Inflammatory macrophage treated with lipopolysaccharide for 4 hours (primary cell): ENCODE results near the gene FAM20A.
A peak's percentile ranks its signal among the peaks of the same experiment; 100 is the strongest.

Experiments
- DNase-seq: peaks from one replicate; pipeline ENCODE4 v3.0.0-alpha.2; 2020

FAM20A gene

DNA sequence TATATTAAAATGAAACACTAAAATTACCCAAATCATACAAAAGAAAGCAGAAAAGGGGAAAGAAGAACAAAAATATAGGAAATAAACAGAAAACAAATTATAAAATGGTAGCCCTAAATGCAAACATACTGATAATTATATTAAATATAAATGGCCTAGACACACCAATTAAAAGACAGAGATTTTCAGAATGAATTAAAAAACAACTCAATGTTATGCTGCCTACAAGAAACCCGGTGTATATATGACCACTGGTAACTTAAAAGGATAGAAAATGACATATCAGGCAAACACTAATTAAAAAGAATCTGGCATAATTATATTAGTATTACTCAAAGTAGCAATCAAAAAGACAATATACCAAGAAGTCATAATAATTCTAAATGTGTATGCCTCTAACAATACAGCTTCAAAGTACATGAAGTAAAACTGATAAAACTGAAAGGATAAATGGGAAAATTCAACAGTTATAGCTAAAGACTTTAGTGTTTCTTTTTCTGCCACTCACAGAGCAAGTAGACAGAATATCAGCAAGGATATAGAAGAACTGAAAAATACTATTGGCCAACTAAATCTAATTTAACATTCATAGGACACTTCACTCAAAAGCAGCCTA is 7.5 kb upstream of the FAM20A start:
- no peak for DNase-seq

DNA sequence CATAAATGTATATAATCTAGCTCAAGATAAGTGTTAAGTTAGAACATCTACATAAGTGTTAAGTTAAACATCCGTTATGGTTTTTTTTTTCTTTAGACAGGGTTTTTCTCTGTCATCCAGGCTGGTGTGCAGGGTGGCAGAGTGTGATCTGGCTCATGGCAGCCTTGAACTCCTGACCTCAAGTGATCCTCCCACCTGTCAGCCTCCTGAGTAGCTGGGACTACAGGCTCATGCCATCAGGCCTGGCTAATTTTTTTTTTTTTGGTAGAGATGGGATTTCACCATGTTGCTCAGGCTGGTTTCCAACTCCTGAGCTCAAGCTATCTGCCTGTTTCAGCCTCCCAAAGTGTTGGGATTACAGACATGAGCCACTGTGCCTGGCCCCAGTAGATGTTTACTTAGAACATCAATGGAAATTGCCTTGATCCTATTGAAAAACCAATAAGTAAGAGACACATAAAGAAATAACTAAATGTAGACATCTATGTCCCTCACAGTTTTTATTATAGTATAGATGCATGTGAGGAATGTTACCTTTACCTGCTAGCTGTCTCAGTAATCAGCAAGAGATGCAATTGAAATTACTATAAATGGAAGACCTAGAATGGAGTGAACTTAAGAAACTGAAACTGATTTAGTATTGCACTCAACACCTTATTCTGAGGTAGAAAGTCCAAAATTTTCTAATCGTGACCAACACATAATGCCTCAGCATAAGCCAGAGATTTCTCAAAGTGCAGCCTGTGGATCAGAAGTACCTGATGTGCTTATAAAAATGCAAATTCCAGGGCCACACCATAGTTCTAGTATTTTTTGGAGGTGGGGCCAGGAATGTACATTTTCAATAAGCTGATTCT is 5.5 kb upstream of the FAM20A start:
- DNase-seq: no peak

DNA sequence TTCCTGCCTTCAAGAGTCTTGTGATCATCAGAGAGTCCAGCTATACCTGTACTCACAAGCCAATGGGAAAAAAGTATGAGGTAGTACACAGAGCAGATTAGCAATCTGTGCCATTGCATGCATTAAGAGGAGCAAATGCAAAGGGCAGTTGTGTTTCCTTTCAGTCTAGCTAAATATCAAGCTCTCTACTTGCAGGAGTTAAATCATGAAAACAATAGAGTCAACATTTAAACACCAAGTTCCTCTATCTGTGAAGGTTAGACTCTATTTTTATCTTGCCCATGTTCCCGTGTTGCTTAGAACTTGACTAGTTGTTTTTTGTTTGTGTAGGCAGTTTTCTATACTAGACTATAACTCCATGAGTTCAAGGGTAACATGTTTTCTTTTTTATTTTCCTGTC is 4.7 kb upstream of the FAM20A start:
- DNase-seq: peak; percentile 24

DNA sequence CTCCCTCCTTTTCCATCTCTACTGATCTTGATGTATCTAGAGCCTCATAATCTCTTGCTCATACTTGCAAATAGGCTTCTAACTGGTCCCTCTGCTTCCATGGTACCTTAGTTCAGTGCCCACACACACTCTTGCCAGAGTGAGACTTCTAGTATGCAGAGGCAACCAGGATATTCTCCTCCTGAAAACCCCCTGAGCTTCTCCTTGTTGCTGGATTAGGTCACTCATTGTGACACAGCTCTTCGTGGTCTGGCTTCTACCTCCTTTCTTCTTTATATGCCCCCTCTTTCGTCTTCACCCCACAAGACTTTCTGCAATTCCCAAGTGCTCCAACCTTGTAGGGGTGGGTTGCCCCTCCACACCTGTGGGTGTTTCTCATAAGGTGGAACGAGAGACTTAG is 2.5 kb upstream of the FAM20A start:
- DNase-seq: peak; percentile 57

- DNase-seq: peak; percentile 100
These were observed 1.9 kb upstream of the FAM20A start for GRCh38 chr17:68603027-68603426.

GRCh38 chr17:68602289-68602688 is 1.1 kb upstream of the FAM20A start:
- peak; percentile 74 for DNase-seq

DNA sequence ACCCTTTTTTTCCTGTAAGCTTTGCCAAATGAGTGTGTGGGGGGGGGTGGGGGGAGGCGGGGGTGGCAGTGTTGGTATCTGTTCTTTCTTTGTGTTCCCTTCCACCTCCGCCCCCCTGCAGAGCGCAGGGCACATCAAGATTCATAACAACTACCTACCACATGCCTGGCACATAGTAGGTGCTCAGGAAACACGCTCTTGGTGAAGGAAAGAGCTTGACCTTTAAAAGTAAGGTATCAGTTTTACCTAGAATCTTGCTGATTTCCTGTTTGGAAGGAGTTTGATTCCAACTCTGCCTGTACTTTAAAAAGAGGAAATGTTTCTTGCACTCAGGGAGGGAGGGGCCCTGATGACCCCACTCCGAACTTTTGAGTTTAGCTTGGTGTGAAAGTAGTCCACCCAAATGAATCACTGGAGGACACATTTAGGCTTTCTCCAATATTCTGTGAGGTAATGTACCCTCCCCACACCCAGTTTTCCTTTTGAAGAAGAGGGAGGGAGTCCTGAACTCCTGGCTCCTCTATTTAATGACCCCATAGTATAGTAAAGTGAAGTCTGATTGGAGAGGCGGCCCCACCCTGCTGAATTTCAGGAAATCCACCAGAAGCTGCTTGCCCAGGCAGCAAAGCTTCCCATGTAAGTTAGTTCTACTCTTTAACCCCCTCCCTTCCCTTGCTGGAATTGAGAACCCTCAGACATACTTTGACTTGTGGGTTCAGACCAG is 560 bp upstream of the FAM20A start:
- peak; percentile 84 for DNase-seq

DNA sequence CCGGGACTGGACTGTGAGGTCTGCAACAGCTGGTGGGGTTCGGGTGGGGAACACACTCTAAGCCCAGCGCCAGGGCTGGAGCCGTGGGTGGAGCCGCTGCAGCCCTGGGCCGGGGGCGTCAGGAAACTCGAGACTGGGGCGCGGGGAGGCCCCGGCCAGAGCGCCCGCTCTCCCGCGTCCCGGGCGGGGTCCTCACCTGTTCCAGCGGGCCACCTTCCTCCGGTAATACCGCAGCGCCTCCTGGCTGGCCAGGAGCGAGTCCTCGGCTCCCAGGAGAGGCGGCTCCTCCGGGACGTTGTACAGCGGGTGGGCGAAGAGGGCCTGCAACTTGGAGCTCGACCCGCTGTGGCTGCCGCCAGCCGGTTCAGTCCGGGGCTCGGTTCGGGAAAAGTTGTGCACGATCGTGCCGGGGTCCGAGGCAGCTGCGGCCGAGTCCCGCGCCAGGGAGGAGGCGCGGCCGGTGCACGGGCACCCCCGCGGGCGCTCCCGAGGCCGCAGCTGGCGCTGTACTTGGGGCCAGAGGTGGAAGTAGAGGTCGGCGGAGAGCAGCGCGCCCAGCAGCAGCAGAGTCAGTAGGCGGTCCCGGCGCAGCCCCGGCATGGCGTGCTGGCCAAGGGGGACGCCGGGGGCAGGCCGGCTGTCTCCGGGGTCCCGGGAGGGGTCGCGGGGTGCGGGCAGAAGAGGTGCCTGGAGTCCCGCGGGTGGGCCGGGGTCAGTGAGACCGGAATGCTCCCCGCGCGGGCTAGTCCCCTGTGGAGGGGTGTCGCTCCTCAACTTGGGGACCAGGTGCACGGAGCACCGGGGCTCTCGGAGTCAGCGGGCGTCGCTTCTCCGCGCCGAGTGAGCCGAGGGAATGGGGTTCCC is 868 bp downstream of the FAM20A start:
- DNase-seq: peak; percentile 65

DNA sequence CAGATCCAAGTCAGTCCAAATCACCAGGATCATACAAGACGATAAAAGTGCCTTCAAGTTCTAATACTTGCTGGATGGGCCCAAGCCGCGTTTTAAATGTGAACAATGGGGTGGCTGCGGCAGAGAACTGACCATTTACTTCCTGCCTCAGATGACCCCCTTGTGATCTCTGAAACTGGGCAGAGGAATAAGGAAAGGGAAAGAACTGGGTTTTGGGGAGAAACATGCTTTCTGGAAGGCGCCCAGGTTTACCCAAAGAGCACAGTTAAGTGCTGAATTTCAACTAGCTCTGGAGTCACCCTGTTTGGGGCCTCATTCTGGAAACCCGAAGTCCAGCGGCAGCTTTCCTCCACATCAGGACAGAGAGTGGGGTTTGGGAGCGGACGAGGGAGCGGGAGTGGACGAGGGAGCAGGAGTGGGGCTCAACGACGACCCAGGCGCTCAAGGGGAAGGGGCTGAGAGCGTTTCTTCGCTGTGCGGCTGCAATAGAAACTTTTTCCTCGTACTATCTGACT is 1.6 kb downstream of the FAM20A start:
- DNase-seq: no peak

DNA sequence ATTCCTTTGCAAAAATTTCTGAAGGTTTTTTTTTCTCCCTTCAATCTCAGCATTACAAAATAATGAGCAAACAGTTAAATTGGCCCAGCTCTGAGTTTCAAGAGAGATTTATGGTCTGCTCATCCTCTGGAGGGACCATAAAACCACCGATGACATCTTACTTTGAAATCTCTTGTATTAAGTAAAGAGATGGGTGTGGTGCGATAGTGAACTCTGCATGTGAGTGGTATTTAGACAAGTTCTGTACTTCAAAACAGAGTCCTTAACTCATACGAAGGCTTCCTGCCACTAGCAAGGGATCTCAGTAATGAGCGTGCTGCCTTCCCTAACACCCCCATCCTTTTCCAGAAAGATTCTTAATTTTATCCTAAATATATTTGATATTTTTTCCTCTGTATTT is 2.1 kb downstream of the FAM20A start:
- peak; percentile 55 for DNase-seq

DNA sequence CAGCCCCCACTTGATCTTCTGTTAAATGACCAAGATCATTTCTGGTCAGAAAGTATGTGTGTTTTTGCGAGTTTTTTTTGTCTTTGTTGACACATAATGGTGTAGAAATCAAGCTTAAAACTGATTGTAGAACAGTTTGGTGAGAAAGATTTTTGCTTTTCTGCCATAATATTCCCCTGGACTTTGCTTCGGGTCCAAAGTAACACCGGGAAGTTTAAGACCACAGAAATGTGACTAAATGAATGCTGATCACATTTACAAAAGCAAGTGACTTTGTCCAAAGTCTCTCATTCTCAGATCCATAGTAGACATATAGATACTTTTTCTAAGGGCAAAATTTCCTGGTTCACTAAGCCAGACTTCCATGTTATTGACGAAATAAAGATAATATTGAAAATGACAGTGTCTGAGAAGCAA is 2.6 kb downstream of the FAM20A start:
- DNase-seq: no peak

DNA sequence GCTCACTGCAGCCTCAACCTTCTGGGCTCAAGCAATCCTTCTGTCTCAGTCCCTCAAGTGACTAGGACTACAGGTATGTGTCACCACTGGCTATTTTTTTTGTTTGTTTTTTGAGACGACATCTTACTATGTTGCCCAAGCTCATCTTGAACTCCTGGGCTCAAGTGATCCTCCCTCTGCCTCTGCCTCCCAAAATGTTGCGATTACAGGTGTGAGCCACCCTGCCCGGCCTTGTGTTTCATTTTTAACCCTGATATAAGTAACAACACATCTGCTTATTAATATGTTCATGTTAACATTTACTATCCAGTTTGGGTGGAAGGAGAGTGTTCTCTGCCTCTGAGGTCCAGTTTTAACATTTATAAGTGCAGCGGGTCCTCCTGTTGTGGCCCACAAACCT is 3.1 kb downstream of the FAM20A start:
- DNase-seq: no peak

DNA sequence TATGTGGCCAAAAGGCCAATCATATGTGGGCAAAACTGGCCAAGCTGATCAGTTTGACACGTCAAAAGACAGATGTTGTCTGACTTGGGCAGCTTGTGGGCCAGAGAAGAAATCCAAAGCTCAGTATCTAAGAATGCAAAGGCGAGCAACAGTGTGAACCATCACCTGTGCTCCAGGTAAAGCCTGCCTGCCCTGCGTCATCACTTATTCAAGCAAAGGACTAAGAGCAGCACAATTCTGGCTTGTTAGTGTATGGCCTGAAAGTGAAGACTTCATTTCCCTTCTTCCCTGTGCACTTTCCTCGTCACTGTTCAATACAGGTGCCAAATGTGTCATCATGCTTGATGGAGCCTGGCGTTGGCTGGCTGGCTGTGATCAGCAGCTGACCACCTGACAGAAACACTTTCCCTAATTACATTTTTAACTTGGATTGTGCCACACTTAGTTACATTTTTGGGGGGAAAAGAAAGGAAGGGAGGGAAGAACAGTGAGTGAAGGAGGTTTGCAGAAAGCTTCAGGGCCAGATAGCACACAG is 4.7 kb downstream of the FAM20A start:
- DNase-seq: no peak

DNA sequence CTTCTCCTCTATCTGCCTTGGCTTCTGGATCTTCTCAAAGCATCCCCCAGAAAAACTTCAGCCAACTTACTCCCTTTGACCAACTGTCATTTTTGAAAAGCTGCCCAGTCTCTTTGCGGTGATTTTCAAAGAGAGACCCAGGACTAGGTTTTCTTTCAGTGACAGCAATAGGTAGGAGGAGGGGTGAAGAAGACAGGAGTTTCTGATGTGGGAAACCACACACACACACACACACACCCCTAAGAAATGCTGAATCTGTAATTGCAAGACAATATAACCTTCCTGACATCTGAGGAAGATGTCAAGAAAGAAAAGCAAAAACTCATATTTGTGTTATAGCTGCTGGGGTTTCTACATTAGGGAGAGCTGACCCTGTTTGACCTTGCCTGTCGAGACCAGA is 5.2 kb downstream of the FAM20A start:
- DNase-seq: no peak

DNA sequence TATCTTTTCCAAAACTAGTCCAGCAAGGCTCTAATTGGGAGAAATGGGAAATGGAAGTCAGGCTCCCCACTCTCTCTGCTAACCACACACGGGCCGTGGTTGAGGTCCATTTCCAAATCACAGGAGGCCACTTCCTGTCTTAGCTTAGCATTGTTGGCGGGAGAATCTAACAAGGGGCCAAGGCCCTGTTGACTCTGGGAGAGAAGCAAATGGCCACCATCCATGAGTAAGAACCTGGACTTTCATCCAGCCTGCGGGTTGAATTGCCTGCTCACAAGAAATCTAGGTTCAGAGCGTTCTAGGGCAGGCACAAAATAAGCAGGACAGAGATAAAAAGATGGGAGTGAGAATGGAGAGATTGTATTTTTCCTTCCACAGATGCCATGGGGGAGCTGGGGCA is 5.7 kb downstream of the FAM20A start:
- peak; percentile 57 for DNase-seq

DNA sequence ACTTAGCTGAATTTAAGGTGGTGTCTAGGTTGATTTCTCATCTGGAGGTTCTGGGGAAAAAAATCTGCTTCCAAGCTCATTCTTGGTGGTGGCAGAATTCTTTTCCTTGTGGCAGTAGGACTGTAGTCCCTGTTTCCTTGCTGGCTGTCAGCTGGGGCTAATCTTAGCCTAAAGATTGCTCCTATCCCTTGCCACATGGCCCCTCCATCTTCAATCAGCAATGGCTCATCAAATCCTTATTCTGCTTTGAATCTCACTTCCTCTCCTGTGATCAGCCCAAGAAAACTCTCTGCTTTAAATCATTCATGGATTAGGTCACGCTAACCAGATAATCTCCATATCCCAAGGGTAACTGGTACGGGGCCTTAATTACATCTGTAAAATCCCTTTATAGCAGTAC is 6.6 kb downstream of the FAM20A start:
- DNase-seq: no peak

DNA sequence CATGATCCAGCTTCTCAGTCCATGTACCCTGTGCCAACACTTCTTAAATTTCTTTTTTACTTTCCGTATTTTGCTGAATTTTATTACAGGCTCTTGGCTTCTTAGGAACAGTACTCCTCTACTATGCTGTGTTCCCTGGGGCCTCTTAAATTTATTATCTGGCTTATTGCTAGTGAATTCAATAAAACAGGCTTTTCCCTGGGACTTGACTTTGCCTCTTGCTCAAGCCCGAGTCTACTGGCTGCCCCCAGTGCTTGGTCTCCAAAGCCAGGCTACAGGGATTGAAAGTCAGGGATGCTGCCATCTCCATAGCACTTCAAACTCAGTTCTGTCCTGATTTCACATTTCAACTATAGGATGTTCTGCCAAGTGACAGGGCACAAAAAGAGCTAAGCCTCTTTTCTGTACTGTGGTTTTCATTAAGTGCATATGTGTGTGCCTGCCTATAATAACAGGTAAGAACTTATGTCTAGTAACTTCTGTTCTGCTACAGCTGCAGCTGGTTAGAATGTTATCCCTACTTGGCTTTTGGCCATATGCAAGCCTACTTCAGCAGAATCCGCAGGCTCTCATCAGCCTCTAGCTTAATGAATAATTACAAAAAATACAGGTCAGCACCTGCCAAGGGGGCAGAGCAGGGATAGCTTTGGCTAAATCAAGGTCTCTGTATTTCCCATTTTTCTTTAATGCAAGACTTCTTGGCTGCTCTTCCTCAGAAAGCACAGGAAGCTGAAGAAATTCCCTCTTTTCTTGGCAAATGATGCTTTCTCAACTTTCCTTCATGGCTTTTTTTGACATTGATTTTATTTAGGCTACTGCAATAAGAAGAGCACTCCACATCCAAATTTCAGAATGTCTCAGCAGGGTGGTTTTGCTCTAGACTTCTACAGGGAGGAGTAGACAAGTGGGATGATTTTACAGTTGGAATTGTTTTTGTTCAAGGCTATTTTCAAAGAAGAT is 8.2 kb downstream of the FAM20A start:
- no peak for DNase-seq

GRCh38 chr17:68592009-68592408 is 9.2 kb downstream of the FAM20A start:
- no peak for DNase-seq

DNA sequence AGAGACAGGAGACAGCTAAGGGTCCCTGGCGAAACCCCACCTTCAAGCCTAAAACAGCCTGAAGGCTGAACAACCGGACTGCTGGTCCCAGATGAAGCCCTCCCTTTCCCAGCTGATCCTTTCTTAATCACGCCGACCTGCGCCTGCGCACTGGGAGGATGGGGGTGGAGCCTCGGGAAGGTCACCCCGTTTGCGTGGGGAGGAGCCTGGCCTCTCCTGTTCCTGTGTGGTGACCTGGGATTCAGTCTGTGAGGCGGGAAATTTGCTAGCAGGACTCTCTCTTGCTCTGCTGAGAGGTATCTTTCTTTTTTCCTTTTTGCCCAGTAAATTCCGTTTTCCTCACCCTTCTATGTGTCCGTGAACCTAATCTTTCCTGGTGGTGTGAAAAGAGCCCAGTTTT is 9.6 kb downstream of the FAM20A start:
- peak; percentile 53 for DNase-seq

- DNase-seq: no peak
These were observed 12.1 kb downstream of the FAM20A start for GRCh38 chr17:68589086-68589485.

DNA sequence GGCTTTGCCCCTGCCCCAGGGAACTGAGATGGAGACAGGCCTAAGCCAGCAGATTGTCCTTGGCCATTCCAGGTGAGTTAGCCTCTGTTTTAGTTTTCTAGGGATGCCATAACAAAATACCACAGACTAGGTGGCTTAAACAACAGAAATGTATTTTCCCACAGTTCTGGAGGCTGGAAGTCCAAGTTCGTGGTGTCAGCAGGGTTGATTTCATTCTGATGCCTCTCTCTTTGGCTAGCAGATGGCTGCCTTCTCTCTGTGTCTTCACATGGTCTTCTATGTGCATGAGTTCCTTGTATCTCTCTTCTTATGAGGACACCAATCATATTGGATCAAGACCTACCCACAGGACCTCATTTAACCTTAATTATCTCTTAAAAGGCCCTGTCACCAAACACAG is 12.8 kb downstream of the FAM20A start:
- DNase-seq: no peak
